Neutrophil (primary cell): Measurements from ENCODE around the gene CNNM3.
A peak's percentile ranks its signal among the peaks of the same experiment; 100 is the strongest.

Experiments used
- H3K27ac ChIP-seq: fragments of 200-600 bp; sonication (generic); 2 replicates; pipeline ENCODE4 v1.5.1; 2016; ENCODE audit warnings: mild to moderate bottlenecking, moderate library complexity
- H3K27me3 ChIP-seq: fragments of 200-600 bp; sonication (generic); 2 replicates; pipeline ENCODE4 v1.6.0; 2016; ENCODE audit warnings: mild to moderate bottlenecking
- H3K36me3 ChIP-seq: fragments of 200-600 bp; sonication (generic); 2 replicates; pipeline ENCODE4 v1.5.1; 2017
- H3K4me1 ChIP-seq, 2 experiments: fragments of 200-600 bp in 1 of 2; sonication (generic) in 1 of 2; 1 replicate in 1 of 2; 2 replicates in 1 of 2; pipeline versions ENCODE4 v1.5.1 to v1.6.1; 2013 to 2016; ENCODE audit warnings: low read depth in 1 of 2, low read length in 1 of 2, mild to moderate bottlenecking in 1 of 2, moderate library complexity in 1 of 2; ENCODE audit not compliant: control insufficient read depth in 1 of 2, insufficient read depth in 1 of 2
- H3K4me3 ChIP-seq, 2 experiments: fragments of 200-600 bp in 1 of 2; sonication (generic) in 1 of 2; 1 replicate in 1 of 2; 2 replicates in 1 of 2; pipeline ENCODE4 v1.5.1; 2013 to 2016; ENCODE audit warnings: low read depth in 1 of 2, low read length in 1 of 2, mild to moderate bottlenecking in 1 of 2, moderate library complexity in 1 of 2
- H3K9me3 ChIP-seq: fragments of 200-600 bp; sonication (generic); 2 replicates; pipeline ENCODE4 v1.5.1; 2016
- TF ChIP-seq, protein P1 (sequence below): fragments of 200-600 bp; sonication (generic); IDR thresholded peaks from 2 replicates; pipeline ENCODE4 v1.5.1; 2016; ENCODE audit warnings: antibody characterized with exemption

Gene CNNM3

DNA sequence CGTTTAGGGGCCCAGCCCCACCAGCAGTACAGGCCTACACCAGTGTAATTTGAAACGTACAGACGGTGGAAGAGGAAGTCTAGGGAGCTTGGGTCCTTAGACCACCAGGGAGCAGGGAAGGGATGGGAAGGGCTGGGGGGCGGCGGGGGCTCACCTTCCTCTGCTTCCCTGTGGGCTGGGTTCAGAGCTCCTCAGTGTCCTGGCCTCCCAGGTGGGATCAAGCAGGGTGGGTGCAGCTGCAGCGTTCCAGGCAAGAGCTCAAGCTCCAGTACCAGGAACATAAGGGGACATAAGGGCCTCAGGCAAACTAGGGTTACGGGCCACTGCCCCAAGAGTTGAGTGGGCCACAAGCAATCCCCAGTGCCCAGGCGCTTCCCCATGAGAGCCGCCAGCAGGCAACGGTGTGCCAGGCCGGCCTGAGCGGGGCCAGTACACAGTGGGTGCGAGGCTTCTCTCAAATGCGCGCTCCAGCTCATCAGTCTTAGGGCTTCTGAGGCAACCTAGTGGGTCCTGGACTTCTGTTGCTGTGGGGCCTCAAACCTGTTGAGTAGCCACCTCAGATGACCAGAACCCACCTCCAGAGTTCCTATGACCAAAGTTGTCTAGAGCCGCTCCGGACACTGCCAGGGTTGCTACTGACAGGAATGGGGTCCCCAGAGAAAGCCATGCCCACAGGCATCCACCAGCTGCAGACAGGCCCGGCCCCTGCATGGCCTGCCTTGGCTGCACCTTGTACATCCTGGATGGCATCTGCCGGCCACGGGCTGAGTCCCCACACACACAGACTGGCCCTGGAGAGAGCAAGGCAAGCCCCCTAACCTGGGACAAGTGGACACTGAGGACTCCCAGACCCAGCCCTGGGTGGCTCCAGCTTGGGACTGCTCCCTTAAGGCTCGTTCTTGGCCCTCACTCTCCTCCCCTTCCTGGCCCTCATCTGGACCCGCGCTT is 22.6 kb downstream of the CNNM3 start:
- H3K27me3 ChIP-seq = peaks cover 9% of the 10 kb centered on the region
- H3K9me3 ChIP-seq = no peaks in the 10 kb centered on the region
- peaks cover 7 to 10% of the 10 kb centered on the region in 2 experiments for H3K4me1 ChIP-seq
- peaks cover 16% of the 10 kb centered on the region for H3K36me3 ChIP-seq
- TF ChIP-seq, protein P1, sequence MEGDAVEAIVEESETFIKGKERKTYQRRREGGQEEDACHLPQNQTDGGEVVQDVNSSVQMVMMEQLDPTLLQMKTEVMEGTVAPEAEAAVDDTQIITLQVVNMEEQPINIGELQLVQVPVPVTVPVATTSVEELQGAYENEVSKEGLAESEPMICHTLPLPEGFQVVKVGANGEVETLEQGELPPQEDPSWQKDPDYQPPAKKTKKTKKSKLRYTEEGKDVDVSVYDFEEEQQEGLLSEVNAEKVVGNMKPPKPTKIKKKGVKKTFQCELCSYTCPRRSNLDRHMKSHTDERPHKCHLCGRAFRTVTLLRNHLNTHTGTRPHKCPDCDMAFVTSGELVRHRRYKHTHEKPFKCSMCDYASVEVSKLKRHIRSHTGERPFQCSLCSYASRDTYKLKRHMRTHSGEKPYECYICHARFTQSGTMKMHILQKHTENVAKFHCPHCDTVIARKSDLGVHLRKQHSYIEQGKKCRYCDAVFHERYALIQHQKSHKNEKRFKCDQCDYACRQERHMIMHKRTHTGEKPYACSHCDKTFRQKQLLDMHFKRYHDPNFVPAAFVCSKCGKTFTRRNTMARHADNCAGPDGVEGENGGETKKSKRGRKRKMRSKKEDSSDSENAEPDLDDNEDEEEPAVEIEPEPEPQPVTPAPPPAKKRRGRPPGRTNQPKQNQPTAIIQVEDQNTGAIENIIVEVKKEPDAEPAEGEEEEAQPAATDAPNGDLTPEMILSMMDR = no peak
- H3K27ac ChIP-seq = no peak overlapping the region
- H3K4me3 ChIP-seq = no peak overlapping the region

DNA sequence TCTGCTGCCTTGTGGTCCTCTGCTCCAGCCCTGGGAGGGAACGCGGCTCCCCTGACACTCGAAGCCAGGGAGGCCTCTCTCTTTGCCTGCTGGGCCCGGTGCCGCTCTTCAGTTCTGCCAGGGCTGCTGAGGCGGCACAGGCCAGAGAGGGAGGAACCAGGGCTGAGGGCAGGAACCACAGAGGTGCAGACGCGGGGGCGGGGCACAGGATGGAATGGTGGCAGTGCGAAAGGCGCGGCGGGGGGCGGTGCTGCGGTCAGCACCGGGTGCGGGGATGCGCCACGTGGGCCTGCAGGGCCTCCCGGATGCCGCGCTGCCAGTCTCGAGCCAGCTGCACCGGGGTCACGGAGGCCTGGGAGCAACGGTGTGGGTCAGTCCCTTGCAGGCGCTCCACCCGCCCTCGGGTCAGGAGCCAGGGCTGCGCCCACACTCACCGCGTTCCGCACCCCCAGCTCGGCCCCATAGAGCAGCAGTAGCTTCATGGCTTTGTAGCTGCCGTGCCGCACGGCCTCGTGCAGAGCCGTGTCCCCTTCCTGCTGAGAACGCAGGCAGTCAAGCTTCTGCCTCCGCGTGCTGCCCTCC is 23.3 kb downstream of the CNNM3 start:
- no peak overlapping the region for H3K27ac ChIP-seq
- peak overlapping the region in 1 of 2 experiments; percentile 30 for H3K4me3 ChIP-seq
- no peaks in the 10 kb centered on the region for H3K9me3 ChIP-seq
- H3K36me3 ChIP-seq = peaks cover 10% of the 10 kb centered on the region
- TF ChIP-seq, protein P1 = no peak
- H3K27me3 ChIP-seq = peaks cover 9% of the 10 kb centered on the region
- H3K4me1 ChIP-seq = peaks cover 7 to 10% of the 10 kb centered on the region in 2 experiments

DNA sequence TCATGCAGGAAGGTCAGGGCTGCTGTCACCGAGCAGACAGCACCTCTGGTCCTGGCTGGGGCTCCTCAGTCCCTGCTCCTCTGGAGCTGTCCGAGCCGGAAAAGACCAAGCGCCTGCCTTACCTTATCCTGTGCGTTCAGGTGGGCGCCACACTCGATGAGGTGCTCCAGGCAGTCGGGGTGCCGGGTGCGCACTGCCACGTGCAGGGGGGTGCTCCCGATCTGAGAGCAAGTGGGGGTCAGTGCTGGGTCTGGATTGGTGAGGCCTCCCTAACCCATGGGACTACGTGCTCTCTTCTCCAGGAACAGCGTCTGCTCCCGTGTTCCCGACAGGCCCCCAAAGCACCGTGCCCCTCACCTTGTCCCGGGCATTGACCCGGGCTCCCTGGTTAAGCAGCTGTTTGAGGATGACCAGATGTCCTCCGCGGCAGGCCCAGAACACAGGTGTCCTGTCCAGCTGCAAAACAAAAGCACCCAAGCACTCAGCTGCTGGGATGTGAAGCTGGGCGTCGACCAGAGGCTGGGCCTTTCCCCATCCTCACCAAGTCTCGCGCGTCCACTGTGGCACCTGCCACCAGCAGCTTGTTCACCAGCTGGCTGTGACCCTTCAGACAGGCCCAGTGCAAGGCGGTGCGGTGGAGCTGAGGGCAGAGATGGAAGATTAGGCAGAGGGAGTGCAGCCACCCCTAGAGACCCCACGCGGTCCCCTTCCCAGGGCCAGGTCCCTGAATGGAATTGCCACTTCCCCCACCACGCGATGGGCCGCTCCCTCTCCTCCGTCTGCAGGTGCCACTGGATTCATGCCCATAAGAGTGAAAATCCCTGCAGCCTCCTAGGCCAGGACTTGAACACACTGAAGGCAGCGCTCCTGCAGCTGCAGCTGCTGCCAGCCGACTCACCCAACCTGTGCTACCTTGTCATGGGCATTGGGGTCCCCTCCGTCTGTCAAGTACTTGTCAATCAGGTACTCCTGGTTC is 24.1 kb downstream of the CNNM3 start:
- no peak overlapping the region for H3K27ac ChIP-seq
- peaks cover 5% of the 10 kb centered on the region for H3K36me3 ChIP-seq
- TF ChIP-seq, protein P1 = no peak
- peaks cover 7 to 10% of the 10 kb centered on the region in 2 experiments for H3K4me1 ChIP-seq
- H3K4me3 ChIP-seq = peak overlapping the region in 1 of 2 experiments; percentile 30
- H3K9me3 ChIP-seq = no peaks in the 10 kb centered on the region
- H3K27me3 ChIP-seq = peaks cover 9% of the 10 kb centered on the region

DNA sequence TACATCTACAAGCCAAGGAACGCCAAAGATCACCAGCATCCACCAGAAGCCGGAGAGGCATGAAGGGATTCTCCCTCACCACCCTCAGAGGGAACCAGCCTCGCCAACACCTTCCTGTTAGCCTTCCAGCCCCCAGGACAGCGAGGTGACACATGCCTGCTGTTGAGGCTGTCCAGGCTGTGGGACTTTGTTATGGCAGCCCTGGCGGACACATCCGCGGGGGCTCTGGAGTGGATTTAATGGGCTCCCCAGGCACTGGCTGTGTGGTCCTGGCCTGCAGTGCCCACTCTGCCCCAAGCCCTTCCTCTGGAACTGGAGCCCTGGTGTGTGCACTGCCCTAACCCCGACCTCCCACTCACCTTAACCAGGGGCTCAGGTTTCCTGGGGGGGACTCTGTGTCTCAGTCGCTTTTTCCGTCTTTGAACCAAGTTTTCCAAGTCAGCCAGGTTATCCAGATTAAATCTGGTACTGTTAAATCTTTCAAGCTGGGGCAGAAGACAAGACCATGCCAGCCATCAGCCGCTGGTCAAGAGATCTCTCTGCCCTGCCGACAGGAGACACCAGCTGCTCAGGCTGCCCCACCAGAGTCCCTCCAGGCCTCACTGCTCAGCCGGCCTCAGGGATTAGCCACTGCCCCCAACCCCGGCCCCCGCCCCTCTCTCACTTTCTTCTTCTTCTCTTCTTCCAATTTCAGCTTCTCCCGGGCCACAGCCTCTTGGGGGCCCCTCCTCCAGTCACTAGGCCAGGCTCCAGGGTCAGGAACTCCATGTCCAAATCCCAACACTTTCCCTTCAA is 25.8 kb downstream of the CNNM3 start:
- no peak overlapping the region for H3K27ac ChIP-seq
- H3K9me3 ChIP-seq = no peaks in the 10 kb centered on the region
- peaks cover 5% of the 10 kb centered on the region for H3K36me3 ChIP-seq
- TF ChIP-seq, protein P1 = no peak
- H3K4me1 ChIP-seq = peaks cover 7 to 10% of the 10 kb centered on the region in 2 experiments
- H3K4me3 ChIP-seq = no peak overlapping the region
- peaks cover 9% of the 10 kb centered on the region for H3K27me3 ChIP-seq
